Skeletal muscle satellite cell (primary cell): ENCODE measurements around the gene SELENON.

ENCODE experiments used
- H3K27me3 ChIP-seq: 2 replicates; pipeline ENCODE4 v1.7.0; 2013; ENCODE audit warnings: low read length; ENCODE audit not compliant: control insufficient read depth, insufficient read depth
- H3K36me3 ChIP-seq: 2 replicates; pipeline ENCODE4 v1.7.0; 2013; ENCODE audit warnings: mild to moderate bottlenecking, control low read depth, low read length; ENCODE audit not compliant: insufficient read depth
- H3K4me1 ChIP-seq: 2 replicates; pipeline ENCODE4 v1.7.0; 2013; ENCODE audit warnings: low read length; ENCODE audit not compliant: control insufficient read depth, insufficient read depth
- H3K4me2 ChIP-seq: 2 replicates; pipeline ENCODE4 v1.7.0; 2013; ENCODE audit warnings: mild to moderate bottlenecking, low read length
- H3K4me3 ChIP-seq: 2 replicates; pipeline ENCODE4 v1.7.0; 2013; ENCODE audit warnings: low read length
- H3K9ac ChIP-seq: 2 replicates; pipeline ENCODE4 v1.7.0; 2013; ENCODE audit warnings: mild to moderate bottlenecking, low read depth, low read length, moderate library complexity
- H3K9me3 ChIP-seq: replicated peaks from 2 replicates; pipeline ENCODE4 v1.7.0; 2013; ENCODE audit warnings: mild to moderate bottlenecking, control low read depth, low read length

The SELENON gene

DNA sequence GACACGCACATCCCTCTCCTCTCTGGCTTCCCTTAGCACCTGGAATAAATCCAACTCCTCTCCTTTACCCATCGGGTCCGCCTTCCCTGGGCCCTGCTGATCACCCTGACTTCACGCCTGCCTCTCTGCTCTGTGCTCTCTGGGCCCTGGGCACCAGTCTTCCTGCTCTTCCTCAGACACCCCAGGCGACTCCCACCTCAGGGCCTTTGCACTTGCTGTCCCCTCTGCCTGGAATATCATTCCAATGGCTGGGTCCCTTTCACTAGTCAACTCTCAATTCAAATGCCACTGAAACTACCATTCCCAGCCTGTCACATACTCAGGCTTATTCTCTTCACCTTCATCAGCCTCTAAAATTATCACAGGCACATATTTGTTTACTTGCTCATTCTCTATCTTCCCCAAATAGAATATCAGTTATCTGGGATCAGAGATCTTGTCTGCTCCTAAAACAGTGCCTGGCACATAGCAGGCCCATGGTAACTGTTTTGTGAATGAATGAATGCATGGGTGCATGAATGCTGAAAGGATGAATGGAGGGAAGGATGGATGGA is 27.2 kb upstream of the SELENON start:
- H3K4me3 ChIP-seq = no peak overlapping the region
- H3K27me3 ChIP-seq = peaks cover 34% of the 10 kb centered on the region
- H3K4me1 ChIP-seq = no peaks in the 10 kb centered on the region
- no peak overlapping the region for H3K4me2 ChIP-seq
- no peaks in the 10 kb centered on the region for H3K36me3 ChIP-seq
- no peaks in the 10 kb centered on the region for H3K9me3 ChIP-seq
- H3K9ac ChIP-seq = no peak overlapping the region

- no peaks in the 10 kb centered on the region for H3K4me1 ChIP-seq
Observed at GRCh38 chr1:25773441-25774125, 26.4 kb upstream of the SELENON start.

DNA sequence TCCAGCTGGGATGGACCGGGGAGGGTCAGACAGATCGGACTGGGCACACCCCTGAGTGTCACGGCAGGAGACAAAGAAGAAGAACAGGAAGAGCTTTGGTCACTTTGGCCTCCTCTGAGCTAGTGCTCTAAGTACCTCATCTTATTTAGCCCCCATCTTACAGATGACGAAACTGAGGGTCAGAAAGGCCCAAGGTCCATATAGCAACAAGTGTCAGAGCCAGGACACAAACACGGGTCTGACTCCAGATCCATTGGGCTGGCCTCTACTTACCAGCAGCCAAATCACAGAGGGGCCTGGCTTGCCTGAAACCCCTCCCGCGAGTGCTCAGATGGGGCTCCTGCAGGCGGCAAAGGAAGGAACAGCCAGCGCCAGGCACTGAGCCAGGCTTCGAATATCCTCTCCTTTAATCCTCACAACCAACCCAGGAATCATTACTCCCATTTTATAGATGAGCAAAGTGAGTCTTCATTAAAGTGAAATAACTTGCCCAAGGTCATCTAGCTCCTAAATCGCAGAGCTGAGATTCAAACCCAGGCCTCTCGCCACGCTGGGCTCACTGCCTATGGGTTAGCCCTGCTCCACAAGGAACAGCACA is 25.7 kb upstream of the SELENON start:
- no peaks in the 10 kb centered on the region for H3K4me1 ChIP-seq

More at GRCh38 chr1:25773441-25774125, 26.4 kb upstream of the SELENON start:
- Histone ChIP-seq H3K4me2 (no peak overlapping the region), H3K27me3 (peaks cover 34% of the 10 kb centered on the region), H3K4me3 (no peak overlapping the region), H3K9me3 (no peaks in the 10 kb centered on the region), H3K36me3 (no peaks in the 10 kb centered on the region), H3K9ac (no peak overlapping the region)

DNA sequence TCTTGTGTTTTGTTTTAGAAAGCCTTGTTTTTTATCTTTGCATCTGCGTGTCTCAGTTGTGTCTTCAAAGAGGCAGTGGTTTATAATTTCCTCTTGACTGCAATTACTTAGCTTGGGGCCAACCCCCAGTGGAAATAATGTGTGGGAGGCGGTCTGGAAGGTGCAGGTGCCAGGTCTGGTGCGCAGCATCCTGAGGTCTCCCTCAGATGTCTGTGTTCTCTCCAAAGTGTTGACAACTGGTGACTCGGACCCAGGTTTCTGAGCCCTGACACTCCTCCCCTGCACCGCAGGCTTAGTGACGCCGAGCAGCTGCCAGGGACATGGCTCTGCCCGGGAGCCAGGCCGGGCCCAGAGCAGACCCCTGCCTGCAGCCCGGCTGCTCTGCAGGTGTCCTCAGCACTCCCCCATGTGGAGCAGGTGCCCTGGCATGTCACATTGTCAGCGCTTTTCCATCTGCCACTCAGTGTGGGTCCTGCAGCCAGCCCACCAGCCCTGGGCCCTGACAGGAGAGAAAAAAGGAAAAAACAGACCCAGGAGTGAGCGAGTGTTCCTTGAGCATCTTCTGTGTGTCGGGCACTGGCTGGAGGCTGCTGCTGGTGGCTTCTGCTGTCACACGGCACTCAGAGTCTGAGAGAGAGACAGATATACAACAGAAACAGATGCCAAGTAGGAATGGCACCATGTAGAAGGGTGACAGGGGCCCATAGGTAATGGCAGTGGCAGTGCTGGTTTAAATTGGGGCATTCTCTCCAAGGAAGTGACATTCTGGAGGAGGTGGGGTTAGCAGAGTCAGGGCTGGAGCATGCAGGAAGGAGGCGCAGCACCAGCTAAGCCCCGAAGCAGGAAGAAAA is 24.8 kb upstream of the SELENON start:
- Histone ChIP-seq H3K9ac (no peak overlapping the region), H3K4me1 (no peaks in the 10 kb centered on the region), H3K27me3 (peaks cover 32% of the 10 kb centered on the region), H3K9me3 (no peaks in the 10 kb centered on the region), H3K4me3 (no peak overlapping the region), H3K36me3 (no peaks in the 10 kb centered on the region), H3K4me2 (no peak overlapping the region)

More for the DNA sequence above, 25.7 kb upstream of the SELENON start:
- no peak overlapping the region for H3K9ac ChIP-seq
- no peaks in the 10 kb centered on the region for H3K36me3 ChIP-seq
- no peak overlapping the region for H3K4me2 ChIP-seq
- H3K4me3 ChIP-seq = no peak overlapping the region
- no peaks in the 10 kb centered on the region for H3K9me3 ChIP-seq
- peaks cover 37% of the 10 kb centered on the region for H3K27me3 ChIP-seq

- H3K4me1 ChIP-seq = no peaks in the 10 kb centered on the region
- no peak overlapping the region for H3K4me2 ChIP-seq
- peaks cover 33% of the 10 kb centered on the region for H3K27me3 ChIP-seq
- no peak overlapping the region for H3K4me3 ChIP-seq
- no peak overlapping the region for H3K9ac ChIP-seq
- no peaks in the 10 kb centered on the region for H3K36me3 ChIP-seq
- H3K9me3 ChIP-seq = no peaks in the 10 kb centered on the region
Observed at GRCh38 chr1:25779388-25779787, 20.6 kb upstream of the SELENON start.

DNA sequence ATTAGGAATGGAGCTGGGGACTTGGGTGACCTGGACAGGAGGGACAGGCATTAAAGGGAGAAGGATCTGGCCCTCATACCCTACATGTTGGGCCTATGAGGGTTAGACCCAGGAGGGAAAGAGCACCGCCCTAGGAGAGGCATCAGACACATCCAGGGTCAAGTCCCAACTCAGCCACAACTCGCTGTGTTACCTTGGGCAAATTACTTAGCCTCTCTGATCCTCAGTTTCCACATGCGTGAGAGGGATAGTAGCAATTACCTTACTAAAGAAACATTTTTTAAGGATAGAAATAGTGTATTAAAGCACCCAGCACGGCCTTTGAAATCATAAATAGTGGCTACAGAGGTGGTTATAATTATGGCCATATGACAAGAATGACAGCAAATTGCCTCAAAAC is 20.1 kb upstream of the SELENON start:
- no peak overlapping the region for H3K4me3 ChIP-seq
- H3K9me3 ChIP-seq = no peaks in the 10 kb centered on the region
- peaks cover 37% of the 10 kb centered on the region for H3K27me3 ChIP-seq
- H3K9ac ChIP-seq = no peak overlapping the region
- H3K4me1 ChIP-seq = no peaks in the 10 kb centered on the region
- no peaks in the 10 kb centered on the region for H3K36me3 ChIP-seq
- no peak overlapping the region for H3K4me2 ChIP-seq

DNA sequence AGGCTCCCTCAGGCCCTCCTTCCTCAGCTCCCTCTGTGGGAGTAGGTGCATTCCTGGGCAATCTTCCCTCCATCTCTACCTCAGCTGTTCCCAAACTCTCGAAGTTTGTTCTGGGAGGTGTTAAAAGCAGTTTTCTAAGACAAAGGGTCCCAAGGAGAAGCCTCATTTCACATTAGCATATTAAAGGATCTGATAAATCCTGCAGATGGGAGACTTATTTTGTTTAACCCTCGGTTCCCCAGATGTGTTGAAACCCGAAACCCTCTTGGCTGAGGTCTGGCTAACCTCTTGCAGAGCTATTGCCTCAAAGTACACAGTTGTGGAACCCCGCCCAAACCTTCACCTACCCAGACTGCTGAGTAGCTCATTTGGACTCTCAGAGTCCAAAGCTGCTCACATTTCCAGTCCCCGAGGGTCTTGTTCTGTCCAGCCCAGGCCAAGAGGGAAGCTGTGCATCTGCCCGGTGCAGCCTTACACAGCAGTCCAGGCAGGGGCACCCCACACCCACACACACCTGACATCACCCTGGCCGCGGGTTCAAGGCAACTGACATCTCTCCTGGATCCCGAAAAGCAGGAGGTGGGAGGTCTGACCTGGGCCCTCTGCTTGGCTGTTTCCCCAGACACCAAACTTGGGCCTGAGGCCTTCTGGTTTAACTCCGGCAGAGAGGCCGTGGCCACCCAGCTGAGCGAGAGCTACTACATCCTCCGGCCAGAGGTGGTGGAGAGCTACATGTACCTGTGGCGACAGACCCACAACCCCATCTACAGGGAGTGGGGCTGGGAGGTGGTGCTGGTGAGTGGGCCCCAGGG is 19.5 kb upstream of the SELENON start:
- Histone ChIP-seq H3K4me3 (no peak overlapping the region), H3K9me3 (no peaks in the 10 kb centered on the region), H3K27me3 (peaks cover 35% of the 10 kb centered on the region), H3K4me2 (no peak overlapping the region), H3K4me1 (no peaks in the 10 kb centered on the region), H3K36me3 (no peaks in the 10 kb centered on the region), H3K9ac (no peak overlapping the region)

DNA sequence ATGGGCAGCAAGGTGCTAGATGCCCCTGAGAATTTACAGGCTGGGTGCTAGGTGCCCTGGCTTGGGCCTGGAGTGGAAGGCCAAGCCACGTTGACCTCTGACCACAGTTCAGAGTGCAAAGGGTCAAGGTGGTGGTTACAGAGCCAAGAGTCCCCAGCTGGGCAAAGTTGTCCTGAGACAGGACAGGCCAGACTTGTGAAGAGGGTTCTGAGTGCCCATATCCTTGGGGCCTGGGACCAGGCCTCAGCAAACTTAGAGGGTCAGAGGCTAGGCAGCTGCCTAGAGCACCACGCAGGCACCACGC is 18.9 kb upstream of the SELENON start:
- peaks cover 37% of the 10 kb centered on the region for H3K27me3 ChIP-seq
- no peak overlapping the region for H3K4me2 ChIP-seq
- H3K4me1 ChIP-seq = no peaks in the 10 kb centered on the region
- no peak overlapping the region for H3K4me3 ChIP-seq
- H3K9me3 ChIP-seq = no peaks in the 10 kb centered on the region
- no peak overlapping the region for H3K9ac ChIP-seq
- H3K36me3 ChIP-seq = no peaks in the 10 kb centered on the region

GRCh38 chr1:25782608-25783201 is 17.3 kb upstream of the SELENON start:
- H3K4me2 ChIP-seq = no peak overlapping the region
- no peaks in the 10 kb centered on the region for H3K36me3 ChIP-seq
- no peak overlapping the region for H3K9ac ChIP-seq
- no peaks in the 10 kb centered on the region for H3K9me3 ChIP-seq
- H3K27me3 ChIP-seq = peaks cover 36% of the 10 kb centered on the region
- peaks cover 8% of the 10 kb centered on the region for H3K4me1 ChIP-seq
- no peak overlapping the region for H3K4me3 ChIP-seq

DNA sequence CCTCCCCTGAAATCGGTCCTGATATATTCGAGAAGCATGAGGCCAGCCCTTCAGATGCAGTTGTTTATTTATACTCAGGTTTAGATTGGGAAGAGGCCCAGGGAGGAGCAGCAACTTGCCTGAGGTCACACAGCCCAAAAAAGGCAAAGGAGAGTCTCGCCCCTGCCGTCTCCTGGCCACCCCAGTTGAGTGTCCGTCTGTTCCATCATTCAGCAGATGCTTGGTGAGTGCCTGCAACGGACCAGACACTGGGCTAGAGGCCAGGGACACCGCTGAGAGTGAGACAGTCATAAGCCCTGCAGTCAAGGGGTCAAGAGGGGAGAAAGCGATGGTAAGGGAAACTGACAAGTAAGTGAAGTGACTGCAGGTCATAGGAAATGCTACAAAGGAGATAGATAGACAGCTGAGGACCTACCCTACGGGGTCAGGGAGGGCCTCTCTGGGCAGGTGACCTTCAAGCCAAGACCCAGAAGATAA is 15.4 kb upstream of the SELENON start:
- Histone ChIP-seq H3K4me3 (no peak overlapping the region), H3K4me1 (peaks cover 10% of the 10 kb centered on the region), H3K36me3 (no peaks in the 10 kb centered on the region), H3K9me3 (no peaks in the 10 kb centered on the region), H3K4me2 (no peak overlapping the region), H3K27me3 (peaks cover 45% of the 10 kb centered on the region), H3K9ac (no peak overlapping the region)
